PC-3 (cell line): ENCODE data around the gene RAD23B. TPM values are rescaled to one million over a fixed set of nuclear protein-coding genes. Genes with fewer than 3 reads are reported as not detected.
"Not testable (repeated sequence)": the region's sequence is repeated elsewhere in the genome, so short reads cannot be mapped to it uniquely, and the experiment has no call there.

Source experiments
- ATAC-seq: fragments of 200-7000 bp; cut with Tn5 transposase; 2 replicates; pipeline ENCODE4 v1.9.1; 2020; ENCODE audit warnings: mild to moderate bottlenecking, moderate library complexity
- BruUV-seq: library from RNA; stranded (reverse); fragments of 400-500 nt; replicated peaks from 2 replicates; lab custom pipeline; 2021; lab: Mats Ljungman, UMichigan
- CTCF ChIA-PET: fragments of 300-600 bp; sonication (Branson Sonifier 250); formaldehyde crosslinking; loops from one replicate; lab custom pipeline; 2022; ENCODE audit warnings: antibody characterized with exemption; lab: Charles Lee
- POLR2A ChIA-PET: fragments of 300-600 bp; sonication (Branson Sonifier 250); formaldehyde crosslinking; loops from one replicate; lab custom pipeline; 2022; ENCODE audit warnings: antibody characterized with exemption; ENCODE audit not compliant: unreplicated experiment; lab: Charles Lee
- DNase-seq: peaks from one replicate; pipeline ENCODE4 v3.0.0-alpha.2; 2015
- H2AFZ ChIP-seq: fragments of 300-600 bp; sonication (generic); 2 replicates; pipeline ENCODE4 v1.6.0; 2016; ENCODE audit warnings: antibody characterized with exemption, low read length
- H3F3A ChIP-seq: fragments of 300-600 bp; sonication (generic); one replicate; pipeline ENCODE4 v1.6.0; 2017; ENCODE audit warnings: antibody characterized with exemption, low read length, control low read depth, mild to moderate bottlenecking; ENCODE audit not compliant: unreplicated experiment
- H3K27ac ChIP-seq: fragments of 300-600 bp; sonication (generic); 2 replicates; pipeline ENCODE4 v1.5.1; 2016; ENCODE audit warnings: mild to moderate bottlenecking, low read length
- H3K27me3 ChIP-seq: fragments of 300-600 bp; sonication (generic); 2 replicates; pipeline ENCODE4 v1.6.1; 2016; ENCODE audit warnings: low read length, mixed read lengths
- H3K36me3 ChIP-seq: fragments of 300-600 bp; sonication (generic); 2 replicates; pipeline ENCODE4 v1.6.1; 2016; ENCODE audit warnings: low read depth, mixed run types, low read length, mixed read lengths
- H3K4me1 ChIP-seq: fragments of 300-600 bp; sonication (generic); 2 replicates; pipeline ENCODE4 v1.5.1; 2016; ENCODE audit warnings: low read length; ENCODE audit not compliant: insufficient read depth
- H3K4me2 ChIP-seq: fragments of 300-600 bp; sonication (generic); 2 replicates; pipeline ENCODE4 v1.6.0; 2016; ENCODE audit warnings: low read length
- H3K4me3 ChIP-seq: fragments of 300-600 bp; sonication (generic); 2 replicates; pipeline ENCODE4 v1.5.1; 2016; ENCODE audit warnings: mild to moderate bottlenecking, low read length, mixed read lengths
- H3K79me2 ChIP-seq: fragments of 300-600 bp; sonication (generic); 2 replicates; pipeline ENCODE4 v1.6.1; 2017; ENCODE audit warnings: low read length, mixed read lengths
- H3K9ac ChIP-seq: fragments of 300-600 bp; sonication (generic); 2 replicates; pipeline ENCODE4 v1.6.0; 2016; ENCODE audit warnings: mild to moderate bottlenecking, low read length
- H3K9me2 ChIP-seq: fragments of 300-600 bp; sonication (generic); replicated peaks from 2 replicates; pipeline ENCODE4 v1.6.1; 2016; ENCODE audit warnings: mixed run types, low read length, mixed read lengths
- H3K9me3 ChIP-seq: fragments of 300-600 bp; sonication (generic); 2 replicates; pipeline ENCODE4 v1.6.1; 2016; ENCODE audit warnings: low read length, mixed read lengths
- H4K20me1 ChIP-seq: fragments of 300-600 bp; sonication (generic); 2 replicates; pipeline ENCODE4 v1.6.1; 2016; ENCODE audit warnings: low read length, mixed read lengths
- CTCF ChIP-seq: fragments of 300-600 bp; sonication (generic); conservative IDR thresholded peaks from 2 replicates; pipeline ENCODE4 v1.5.1; 2017; ENCODE audit warnings: antibody characterized with exemption, low read depth, mild to moderate bottlenecking, low read length
- EZH2 ChIP-seq: fragments of 300-600 bp; sonication (generic); IDR thresholded peaks from one replicate; pipeline ENCODE4 v1.6.1; 2017; ENCODE audit warnings: antibody characterized with exemption, mild to moderate bottlenecking, low read length; ENCODE audit not compliant: unreplicated experiment
- EZH2phosphoT487 ChIP-seq: fragments of 300-600 bp; sonication (generic); IDR thresholded peaks from 2 replicates; pipeline ENCODE4 v1.6.1; 2018; ENCODE audit warnings: mild to moderate bottlenecking, antibody characterized with exemption, low read length, borderline replicate concordance
- intact Hi-C: fragments of 100-400 bp; cut with micrococcal nuclease; formaldehyde crosslinking; loops from 2 replicates; pipeline ENCODE4 v1.9.0; 2023
- total RNA-seq: library from RNA; depleted of rRNA; stranded (reverse); fragments of >200 nt; gene quantifications from 2 replicates; pipeline ENCODE4 v1.2.3, GENCODE V29; 2014

RAD23B gene
- total RNA-seq, 1 experiment from 2014 or later = 67.9 TPM

GRCh38 chr9:107293543-107294085, 10.5 kb downstream of the RAD23B start:
- no peak overlapping the region for H2AFZ ChIP-seq
- no peak overlapping the region for H3K27ac ChIP-seq
- ATAC-seq (no peak), DNase-seq (no peak)
- H4K20me1 ChIP-seq = peaks cover 91% of the 10 kb centered on the region
- 0 out of 2 replicates have a peak, but pooled peaks cover 3% of the 10 kb centered on the region for H3K4me1 ChIP-seq
- H3K9me3 ChIP-seq = no peaks in the 10 kb centered on the region
- H3K27me3 ChIP-seq = no peaks in the 10 kb centered on the region
- no peaks in the 10 kb centered on the region for H3F3A ChIP-seq
- H3K9me2 ChIP-seq = no peaks in the 10 kb centered on the region
- TF ChIP-seq EZH2 (no peak), EZH2phosphoT487 (no peak)
- no TSS peak for BruUV-seq
- CTCF ChIA-PET = no interaction called here
- H3K36me3 ChIP-seq = no peaks in the 10 kb centered on the region
- H3K4me3 ChIP-seq = no peak overlapping the region
- H3K79me2 ChIP-seq = peaks cover 100% of the 10 kb centered on the region
- intact Hi-C loops = no loop called here
- POLR2A ChIA-PET = no interaction called here
- H3K4me2 ChIP-seq = no peak overlapping the region
- no peak overlapping the region for H3K9ac ChIP-seq

DNA sequence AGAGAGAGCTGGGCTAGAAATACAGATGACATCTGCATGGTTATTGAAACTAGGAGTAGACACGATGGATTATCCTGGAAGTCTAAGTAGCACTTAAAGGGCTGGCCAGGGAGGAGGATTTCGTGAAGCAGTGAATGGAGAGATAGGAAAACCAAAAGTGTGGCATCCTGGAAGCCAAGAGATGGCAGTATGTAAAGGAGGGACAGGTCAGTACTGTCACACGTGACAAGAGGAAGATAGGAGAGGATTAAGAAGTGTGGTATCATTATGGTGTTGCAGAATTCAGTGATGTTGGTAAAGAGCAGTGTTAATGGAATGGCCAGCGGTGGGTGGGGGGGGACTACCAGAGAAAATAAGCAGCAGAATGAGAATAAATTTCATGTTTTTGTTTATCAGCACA, 11.7 kb downstream of the RAD23B start:
- POLR2A ChIA-PET = no interaction called here
- intact Hi-C loops = no loop called here

DNA sequence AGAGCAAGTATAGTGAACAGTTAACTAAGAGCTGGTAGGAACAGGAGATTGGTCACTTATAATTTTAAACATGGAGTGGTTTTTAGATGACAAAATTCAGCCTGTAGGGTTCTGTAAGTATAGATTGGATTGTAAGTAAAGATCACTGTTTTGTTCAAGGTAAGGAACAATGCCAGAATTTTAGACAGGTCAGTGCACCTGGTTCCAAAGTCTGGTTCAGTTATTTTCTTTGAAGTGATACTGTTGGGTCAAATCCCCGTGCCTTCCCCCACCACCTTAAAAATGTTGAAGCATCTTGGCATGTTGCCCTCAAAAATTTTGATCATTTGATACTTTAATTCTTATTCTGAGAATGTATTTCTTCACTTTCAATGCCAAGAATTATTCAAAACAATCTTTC, 12.9 kb downstream of the RAD23B start:
- Histone ChIP-seq H3K9me2 (no peaks in the 10 kb centered on the region), H3K79me2 (peaks cover 100% of the 10 kb centered on the region), H3K4me3 (no peak overlapping the region), H4K20me1 (peaks cover 92% of the 10 kb centered on the region), H3K4me1 (peaks cover 18% of the 10 kb centered on the region; the same call in 1 of the 2 replicates), H3K27ac (no peak overlapping the region), H3K9me3 (no peaks in the 10 kb centered on the region), H3K27me3 (no peaks in the 10 kb centered on the region), H3K36me3 (peaks cover 2% of the 10 kb centered on the region; the same call in 1 of the 2 replicates), H2AFZ (no peak overlapping the region), H3K9ac (no peak overlapping the region), H3K4me2 (no peak overlapping the region), H3F3A (no peaks in the 10 kb centered on the region)
- TF ChIP-seq CTCF (no peak), EZH2 (no peak), EZH2phosphoT487 (no peak)
- ATAC-seq (no peak), DNase-seq (no peak)
- no TSS peak for BruUV-seq
- ChIA-PET POLR2A (no interaction called here), CTCF (no interaction called here)
- intact Hi-C loops = no loop called here

More for the DNA sequence above, 11.7 kb downstream of the RAD23B start:
- Histone ChIP-seq H3K27me3 (no peaks in the 10 kb centered on the region), H4K20me1 (peaks cover 92% of the 10 kb centered on the region), H3K79me2 (peaks cover 100% of the 10 kb centered on the region), H3F3A (no peaks in the 10 kb centered on the region), H3K36me3 (no peaks in the 10 kb centered on the region), H3K9me2 (no peaks in the 10 kb centered on the region), H3K4me1 (peaks cover 13% of the 10 kb centered on the region; the same call in 1 of the 2 replicates), H3K27ac (no peak overlapping the region), H2AFZ (no peak overlapping the region), H3K4me3 (no peak overlapping the region), H3K4me2 (no peak overlapping the region), H3K9me3 (no peaks in the 10 kb centered on the region), H3K9ac (no peak overlapping the region)
- DNase-seq (no peak), ATAC-seq (no peak)
- CTCF ChIA-PET = no interaction called here
- TF ChIP-seq EZH2 (no peak), CTCF (no peak), EZH2phosphoT487 (no peak)
- no TSS peak for BruUV-seq

DNA sequence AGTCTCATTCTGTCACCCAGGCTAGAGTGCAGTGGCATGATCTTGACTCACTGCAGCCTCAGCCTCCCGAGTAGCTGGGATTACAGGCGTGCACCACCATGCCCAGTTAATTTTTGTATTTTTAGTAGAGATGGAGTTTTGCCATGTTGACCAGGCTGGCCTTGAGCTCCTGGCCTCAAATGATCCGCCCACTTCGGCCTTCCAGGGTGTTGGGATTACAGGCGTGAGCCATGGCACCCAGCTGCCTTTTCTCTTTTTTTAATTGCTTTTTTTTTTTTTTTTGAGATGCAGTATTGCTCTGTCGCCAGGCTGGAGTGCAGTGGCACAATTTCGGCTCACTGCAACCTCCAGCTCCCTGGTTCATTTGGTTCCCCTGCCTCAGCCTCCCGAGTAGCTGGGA, 13.5 kb downstream of the RAD23B start:
- Histone ChIP-seq H4K20me1 (peaks cover 92% of the 10 kb centered on the region), H3K79me2 (peaks cover 100% of the 10 kb centered on the region), H3K4me1 (peaks cover 18% of the 10 kb centered on the region; the same call in 1 of the 2 replicates)
- H3K9me2 ChIP-seq, H2AFZ ChIP-seq, H3F3A ChIP-seq, DNase-seq, H3K4me3 ChIP-seq, POLR2A ChIA-PET, H3K9ac ChIP-seq, intact Hi-C loops, CTCF ChIA-PET, H3K4me2 ChIP-seq, H3K27ac ChIP-seq, BruUV-seq, H3K9me3 ChIP-seq, ATAC-seq, H3K36me3 ChIP-seq, H3K27me3 ChIP-seq: not testable (repeated sequence)
